OCI-M1 (cell line): ENCODE measurements around the gene GZMM.

Source experiments
- DNase-seq: peaks from one replicate; lab custom pipeline; 2025; lab: John Stamatoyannopoulos, UW

GZMM gene

DNA sequence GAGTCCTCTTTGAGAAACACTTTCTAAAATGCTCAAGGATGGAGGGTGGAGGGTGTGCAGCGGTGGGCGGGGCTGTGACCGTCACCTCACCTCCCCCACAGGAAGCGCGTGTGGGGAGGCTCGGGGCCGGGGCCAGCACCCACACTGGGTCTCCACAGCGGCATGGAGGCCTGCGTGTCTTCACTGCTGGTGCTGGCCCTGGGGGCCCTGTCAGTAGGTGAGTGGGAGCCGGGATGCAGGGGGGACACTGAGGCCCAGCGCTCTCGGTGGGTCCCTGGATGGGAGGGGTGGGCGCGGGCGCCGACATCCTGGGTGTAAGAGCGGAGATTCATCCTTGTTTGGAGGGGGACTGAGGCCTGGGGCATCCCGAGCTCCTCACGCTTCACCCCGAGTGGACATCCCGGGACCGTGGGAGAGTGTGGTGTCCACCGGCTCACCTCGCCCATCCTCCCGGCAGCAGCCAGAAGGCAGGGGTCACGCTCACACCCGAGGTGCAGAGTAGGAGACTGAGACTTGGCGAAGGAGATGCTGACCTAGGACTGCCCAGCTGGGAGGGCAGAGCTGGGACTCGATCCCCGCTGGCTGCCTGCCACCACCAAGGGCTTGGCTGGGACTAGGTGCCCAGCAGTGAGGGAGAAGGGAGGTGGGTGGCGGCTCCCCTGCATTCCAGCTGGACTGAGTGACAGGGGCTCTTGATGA, at the start of gene GZMM:
Gene GZMM (plus strand): TSS at position 144 of the 699 bp plus-strand sequence. CDS start 19 bp downstream, at position 163.
- no peak for DNase-seq

DNA sequence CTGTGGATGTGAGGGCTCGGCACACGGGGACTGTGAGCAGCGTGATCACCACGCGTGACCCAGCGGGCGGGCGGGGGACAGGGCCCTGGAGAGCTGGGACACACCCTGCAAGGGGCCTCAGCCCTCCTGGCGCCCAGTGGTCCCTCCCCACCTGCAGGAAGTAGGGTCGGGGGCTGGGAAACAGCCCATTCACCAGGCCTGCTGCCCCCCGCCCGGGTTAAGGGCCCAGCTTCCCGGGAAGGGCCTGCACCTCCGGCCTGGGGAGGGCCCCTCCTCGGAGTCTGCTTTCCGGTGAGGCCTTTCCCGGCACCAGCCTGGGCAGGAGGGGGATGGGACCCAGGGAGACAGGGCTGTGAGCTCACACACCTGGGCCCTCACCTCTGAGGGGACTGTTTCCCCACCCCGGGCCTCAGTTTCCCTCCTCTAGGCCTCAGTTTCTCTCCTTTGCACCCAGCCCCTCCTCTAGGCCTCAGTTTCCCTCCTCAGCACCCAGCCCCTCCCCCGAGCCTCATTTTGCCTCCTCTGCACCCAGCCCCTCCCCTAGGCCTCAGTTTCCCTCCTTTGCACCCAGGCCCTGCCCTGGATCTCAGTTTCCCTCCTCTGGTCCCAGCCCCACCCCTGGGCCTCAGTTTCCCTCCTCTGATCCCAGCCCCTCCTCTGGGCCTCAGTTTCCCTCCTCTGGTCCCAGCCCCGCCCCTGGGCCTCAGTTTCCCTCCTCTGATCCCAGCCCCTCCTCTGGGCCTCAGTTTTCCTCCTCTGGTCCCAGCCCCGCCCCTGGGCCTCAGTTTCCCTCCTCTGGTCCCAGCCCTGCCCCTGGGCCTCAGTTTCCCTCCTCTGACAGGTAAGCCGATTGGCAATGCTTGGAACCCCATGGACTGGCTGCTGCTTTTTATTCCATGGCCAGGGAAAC, 49.4 kb upstream of the GZMM start:
- no peak for DNase-seq

DNA sequence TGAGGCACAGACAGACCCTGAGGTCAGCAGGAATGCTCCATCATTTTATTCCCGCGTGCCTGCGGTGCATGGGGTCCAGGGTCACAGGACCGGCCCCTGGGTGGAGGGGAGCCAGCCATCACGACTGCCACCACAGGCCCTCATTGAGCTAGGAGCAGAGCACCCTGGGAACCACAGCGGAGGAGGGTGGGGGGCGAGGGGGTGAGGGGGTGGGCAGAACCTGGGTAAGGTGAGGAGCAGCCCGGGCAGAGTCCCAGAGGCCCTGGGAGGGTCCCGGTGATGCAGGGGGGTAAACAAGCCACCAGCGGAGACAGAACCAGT, 48.8 kb upstream of the GZMM start:
- no peak for DNase-seq

DNA sequence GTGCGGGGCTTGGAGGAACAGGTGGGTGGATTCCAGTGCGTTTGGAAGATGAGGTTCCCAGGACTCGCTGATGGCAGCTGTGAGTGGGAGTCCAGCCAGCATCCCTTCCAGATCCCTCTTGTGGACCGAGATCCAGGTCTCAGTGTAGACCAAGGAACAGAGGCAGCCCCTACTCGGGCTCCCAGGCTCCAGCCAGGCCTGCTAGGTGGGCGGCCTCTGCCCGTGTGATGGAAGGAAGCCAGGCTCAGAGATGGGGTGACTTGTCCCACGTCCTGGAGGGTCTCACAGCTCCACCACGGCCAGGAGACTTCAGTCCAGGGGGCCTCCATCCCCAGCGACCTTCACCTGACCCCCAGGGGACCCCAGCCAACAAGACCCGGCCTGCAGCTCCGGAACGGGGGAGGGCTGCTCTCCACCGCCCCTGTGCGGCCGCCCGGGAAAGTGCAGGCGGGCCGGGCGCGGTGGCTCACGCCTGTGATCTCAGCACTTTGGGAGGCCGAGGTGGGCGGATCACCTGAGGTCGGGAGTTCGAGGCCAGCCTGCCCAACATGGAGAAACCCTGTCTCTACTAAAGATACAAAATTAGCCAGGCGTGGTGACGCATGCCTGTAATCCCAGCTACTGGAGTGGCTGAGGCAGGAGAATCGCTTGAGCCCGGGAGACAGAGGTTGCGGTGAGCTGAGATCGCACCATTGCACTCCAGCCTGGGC, 48.3 kb upstream of the GZMM start:
- peak; percentile 33 for DNase-seq

DNA sequence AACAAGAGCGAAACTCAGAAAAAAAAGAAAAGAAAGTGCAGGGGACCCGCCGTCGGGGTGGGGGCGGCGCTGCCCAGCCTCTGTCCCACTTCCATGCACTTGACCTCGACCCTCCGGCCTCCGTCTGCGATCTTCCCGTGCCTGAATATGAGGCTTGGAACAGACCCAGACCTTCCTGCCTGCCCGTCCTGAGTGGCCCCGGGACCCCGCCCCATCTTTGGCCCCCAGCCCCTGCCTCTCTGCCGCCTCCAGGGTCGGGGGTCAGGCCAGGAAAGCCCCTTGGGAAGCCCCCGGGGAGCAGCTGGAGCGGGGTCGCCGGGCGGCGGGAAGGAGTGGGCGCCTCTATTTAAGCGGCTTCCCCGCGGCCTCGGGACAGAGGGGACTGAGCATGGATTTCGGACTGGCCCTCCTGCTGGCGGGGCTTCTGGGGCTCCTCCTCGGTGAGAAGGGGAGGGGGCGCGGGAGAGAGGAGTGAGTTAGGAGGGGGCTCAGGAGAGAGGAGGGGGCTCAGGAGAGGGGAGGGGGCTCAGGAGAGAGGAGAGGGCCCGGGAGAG, 47.7 kb upstream of the GZMM start, which contains the start of gene MADCAM1:
Gene MADCAM1 (plus strand): TSS at position 375 of the 554 bp plus-strand sequence. CDS start 14 bp downstream, at position 389.
- DNase-seq: no peak

DNA sequence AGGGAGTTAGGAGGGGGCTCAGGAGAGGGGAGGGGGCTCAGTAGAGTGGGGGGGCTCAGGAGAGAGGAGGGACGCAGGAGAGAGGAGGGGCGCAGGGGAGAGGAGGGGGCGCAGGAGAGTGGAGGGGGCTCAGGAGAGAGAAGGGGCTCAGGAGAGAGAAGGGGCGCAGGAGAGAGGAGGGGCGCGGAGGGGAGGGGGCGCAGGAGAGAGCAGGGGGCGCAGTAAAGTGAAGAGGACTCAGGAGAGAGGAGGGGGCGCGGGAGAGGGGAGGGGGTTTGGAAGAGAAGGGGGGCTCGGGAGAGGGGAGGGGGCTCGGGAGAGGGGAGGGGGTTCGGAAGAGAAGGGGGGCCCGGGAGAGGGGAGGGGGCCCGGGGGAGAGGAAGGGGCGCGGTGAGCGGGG, 46.9 kb upstream of the GZMM start:
- no peak for DNase-seq

DNA sequence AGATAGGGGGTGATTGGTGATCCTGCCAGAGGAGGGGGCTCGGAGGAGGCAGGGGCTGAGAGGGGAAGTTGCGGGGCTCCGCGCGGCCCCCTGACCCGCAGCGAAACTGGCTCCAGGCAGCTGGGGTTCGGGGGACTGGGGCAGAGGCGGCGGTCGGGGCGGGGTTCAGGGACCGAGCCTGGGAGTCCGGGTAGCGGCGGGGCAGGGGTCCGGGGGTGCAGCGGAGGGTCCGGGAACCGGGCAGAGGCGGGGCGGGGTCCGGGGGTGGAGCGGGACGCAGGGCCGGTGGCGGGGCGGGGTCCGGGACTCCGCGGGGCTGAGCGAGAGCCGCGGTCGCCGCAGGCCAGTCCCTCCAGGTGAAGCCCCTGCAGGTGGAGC, 46.4 kb upstream of the GZMM start:
- DNase-seq: no peak

DNA sequence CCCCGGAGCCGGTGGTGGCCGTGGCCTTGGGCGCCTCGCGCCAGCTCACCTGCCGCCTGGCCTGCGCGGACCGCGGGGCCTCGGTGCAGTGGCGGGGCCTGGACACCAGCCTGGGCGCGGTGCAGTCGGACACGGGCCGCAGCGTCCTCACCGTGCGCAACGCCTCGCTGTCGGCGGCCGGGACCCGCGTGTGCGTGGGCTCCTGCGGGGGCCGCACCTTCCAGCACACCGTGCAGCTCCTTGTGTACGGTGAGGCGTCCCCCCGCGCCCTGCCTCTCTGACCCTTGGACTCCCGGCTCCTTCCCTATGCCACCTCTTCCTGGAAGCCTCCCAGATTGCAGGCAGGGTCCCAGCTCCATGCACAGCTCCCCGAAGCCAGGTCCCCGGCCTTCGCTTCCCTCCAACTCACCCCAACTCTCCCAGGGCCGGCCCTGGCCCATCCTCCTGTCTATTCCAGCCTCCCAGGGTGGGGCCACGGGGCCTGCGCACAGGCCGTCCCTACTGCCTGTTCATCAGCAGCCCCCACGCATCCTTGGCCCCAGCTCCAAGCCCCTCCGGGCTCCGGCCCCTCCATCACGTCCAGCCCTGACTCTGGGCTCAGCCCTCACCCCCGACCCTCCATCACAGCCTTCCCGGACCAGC, 45.9 kb upstream of the GZMM start:
- DNase-seq: no peak

DNA sequence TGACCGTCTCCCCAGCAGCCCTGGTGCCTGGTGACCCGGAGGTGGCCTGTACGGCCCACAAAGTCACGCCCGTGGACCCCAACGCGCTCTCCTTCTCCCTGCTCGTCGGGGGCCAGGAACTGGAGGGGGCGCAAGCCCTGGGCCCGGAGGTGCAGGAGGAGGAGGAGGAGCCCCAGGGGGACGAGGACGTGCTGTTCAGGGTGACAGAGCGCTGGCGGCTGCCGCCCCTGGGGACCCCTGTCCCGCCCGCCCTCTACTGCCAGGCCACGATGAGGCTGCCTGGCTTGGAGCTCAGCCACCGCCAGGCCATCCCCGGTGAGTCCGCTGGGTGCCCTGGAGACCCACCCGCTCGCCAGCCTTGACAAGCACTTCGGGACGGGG, 45.4 kb upstream of the GZMM start:
- DNase-seq: no peak

DNA sequence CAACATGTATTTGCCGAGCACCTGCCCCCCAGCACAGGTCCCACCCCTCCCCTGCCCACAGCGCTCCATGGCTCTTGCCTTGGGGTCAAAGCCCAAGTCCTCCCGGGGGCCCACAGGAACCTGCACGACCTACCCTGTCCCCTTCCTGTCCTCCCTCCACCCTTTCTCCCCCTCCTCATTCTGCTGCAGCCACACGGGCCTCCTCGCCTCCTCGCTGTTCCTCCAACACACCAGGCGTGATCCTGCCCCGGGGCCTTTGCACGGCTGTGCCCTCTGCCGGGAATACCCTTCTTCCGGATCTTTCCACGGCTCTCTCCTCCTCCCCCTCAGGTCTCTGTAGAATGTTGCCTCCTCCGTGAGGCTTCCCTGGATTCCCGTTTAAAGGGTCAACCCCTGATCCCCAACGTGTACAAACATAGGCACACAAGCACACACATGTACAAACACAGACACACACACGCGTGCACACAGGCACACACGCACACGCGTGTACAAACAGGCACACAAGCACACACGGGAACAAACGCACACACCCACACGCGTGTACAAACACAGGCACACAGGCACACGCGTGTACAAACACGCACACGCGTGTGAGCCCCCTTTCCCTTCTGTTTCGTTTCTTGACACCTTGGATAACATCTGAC, 44.8 kb upstream of the GZMM start:
- no peak for DNase-seq

DNA sequence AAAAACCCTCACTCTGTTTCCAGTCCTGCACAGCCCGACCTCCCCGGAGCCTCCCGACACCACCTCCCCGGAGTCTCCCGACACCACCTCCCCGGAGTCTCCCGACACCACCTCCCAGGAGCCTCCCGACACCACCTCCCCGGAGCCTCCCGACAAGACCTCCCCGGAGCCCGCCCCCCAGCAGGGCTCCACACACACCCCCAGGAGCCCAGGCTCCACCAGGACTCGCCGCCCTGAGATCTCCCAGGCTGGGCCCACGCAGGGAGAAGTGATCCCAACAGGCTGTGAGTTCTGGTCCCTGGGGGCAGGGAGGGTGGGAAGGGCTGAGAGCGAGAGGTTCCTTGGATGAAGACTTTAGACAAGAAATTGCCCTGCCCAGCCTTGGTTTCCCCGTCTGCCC, 42.2 kb upstream of the GZMM start:
- DNase-seq: no peak

DNA sequence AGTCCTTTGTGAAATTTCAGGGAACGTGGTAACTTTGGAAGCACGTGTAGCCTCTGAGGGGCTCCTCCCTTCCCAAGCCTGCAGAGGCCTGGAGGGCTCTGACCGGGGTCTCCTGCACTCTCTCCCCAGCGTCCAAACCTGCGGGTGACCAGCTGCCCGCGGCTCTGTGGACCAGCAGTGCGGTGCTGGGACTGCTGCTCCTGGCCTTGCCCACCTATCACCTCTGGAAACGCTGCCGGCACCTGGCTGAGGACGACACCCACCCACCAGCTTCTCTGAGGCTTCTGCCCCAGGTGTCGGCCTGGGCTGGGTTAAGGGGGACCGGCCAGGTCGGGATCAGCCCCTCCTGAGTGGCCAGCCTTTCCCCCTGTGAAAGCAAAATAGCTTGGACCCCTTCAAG, 39.2 kb upstream of the GZMM start:
- no peak for DNase-seq

DNA sequence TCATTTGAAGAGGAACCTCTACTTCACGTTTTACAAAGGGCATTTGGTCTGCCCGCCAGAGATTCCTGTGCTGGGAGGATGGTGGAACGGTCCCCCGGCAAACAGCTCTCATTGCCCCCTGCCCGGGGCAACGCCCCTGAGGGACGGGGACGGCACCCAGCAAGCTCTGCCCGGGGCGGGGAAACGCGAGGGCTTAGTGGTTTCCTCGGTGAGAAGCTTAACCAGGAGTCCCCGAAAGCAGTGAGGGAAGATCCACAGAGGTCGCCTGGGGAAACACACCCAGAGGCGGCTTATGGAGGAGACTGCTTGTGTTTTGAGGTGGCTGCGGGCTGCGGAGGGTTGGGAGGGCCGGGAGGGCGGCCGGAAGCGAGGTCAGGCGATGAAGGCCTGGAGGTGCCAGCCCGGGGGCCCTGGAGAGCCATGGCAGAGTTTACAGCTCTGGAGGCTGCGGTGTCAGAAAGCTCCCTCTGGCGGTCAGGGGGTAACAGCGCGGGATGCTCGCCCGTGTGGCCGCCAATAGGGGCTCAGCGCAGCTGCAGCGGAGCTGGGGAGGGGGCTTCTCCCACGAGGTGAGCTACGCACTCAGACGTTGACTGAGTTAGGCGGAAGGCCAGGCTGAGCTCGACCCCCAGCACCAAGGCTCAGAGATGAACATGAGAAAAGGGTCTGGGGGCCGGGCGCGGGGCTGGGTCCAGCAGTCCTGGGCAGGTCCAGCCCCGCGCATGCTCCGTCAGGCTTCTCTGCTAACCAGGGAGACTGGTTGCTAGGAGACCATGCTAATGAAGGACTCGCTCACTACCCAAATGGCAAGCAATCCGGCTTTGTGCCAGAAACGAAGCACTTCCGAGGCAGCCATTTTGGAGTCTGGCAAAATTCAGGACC, 37.2 kb upstream of the GZMM start:
- DNase-seq: peak; percentile 96

DNA sequence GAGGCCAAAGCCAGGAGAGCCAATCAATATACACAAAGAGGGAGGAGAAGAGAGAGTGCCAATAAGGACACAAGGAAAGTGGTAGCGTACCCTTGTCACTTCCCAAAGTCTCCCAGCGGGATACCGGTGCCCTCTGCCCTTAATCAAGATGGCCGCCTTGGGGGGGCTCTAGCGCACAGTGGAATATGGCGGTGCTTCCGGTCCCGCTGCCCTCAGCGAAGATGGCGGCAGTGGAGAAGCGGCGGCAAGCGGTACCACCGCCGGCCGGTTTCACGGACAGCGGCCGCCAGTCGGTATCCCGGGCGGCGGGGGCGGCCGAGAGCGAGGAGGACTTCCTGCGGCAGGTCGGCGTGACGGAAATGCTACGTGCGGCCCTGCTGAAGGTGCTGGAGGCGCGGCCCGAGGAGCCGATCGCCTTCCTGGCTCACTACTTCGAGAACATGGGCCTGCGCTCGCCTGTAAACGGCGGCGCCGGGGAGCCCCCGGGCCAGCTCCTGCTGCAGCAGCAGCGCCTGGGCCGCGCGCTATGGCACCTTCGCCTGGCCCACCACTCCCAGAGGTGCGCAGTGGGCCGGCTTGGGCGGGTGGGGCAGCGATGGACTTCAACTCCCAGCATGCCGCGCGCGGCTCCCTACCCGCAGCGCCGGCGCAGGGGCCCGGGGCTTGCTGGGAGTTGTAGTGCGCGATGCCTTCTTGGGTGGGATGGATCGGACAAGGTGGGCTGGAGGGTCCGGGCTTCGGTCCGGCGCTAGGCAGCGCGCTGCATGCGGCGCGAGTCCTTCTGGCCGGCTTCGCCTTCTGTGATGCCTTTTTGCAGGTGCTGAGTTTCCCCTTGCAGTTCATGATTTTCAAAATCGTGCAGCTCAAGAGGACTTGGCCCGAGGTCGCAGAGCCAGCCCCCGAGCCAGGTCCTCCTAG, 36.3 kb upstream of the GZMM start, which contains the start of gene TPGS1:
Gene TPGS1 (plus strand): TSS at position 212 of the 918 bp plus-strand sequence. CDS start 10 bp downstream, at position 222.
- DNase-seq: peak; percentile 69

DNA sequence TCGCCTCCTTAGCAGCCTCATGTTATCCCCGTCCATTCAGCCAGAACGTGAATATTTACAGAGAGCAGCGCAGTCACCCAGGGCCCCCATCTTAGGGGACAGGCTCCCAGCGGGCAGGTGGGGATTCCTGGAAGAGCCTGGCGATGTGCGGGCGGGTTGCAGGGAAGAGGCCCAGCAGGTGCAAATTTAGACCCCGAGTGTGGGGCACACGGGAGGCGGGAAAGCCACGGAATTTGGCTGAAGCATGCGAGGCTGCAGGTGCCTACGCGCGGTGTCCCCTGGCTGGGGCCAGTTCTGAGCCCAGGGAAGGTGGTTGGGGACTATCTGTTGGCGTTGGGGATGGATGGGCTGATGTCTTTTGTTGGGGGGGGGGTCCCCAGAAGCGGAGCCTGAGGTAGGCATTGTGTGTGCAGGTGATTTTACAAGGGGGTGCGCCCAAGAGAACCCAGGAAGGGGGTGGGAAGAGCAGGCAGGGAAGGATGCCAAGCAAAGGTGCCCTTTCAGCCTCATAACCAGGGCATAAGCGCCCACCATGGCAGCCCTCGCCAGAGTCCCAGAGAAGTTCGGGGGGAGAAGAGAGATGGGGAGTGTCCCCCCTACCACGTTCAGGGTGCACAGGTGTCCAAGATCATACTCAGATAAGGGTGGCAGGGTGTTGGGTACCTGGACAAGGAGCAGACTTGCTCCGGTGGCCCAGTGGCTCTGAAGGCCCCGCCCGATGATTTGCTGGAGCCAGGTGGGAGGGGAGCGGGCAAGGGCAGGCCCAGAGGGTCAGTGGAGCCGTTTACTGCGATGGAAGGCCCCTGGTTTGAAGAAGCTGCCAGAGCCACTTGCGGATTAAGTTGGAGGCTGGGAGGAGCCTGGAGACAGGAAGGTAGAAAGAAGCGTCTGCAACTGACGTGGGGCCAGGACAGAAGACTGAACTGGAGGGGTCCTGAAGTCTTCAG, 35.4 kb upstream of the GZMM start:
- DNase-seq: no peak

DNA sequence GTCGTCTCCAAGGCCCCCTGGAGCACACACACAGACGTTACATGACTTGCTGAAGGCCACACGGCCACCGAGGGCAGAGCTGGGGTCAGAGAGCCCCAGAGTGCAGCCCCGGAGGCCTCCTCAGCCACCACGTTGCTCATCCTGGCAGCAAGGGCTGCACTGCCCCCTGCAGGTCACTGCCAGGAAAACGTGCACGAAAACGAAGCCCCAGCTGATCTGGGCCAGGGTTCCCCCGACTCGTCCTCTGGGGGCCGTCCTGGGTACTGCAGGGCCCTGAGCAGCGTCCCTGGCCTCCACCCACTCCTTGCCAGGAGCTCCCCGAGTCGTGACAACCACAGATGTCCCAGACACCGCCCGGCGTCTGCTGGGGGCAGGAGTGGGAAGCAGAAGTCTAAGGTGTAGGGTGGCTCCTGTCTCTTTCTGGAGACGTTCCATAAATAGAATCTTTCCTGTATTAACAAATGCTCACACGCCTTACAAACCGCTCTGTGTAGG, 33.2 kb upstream of the GZMM start:
- peak; percentile 86 for DNase-seq

DNA sequence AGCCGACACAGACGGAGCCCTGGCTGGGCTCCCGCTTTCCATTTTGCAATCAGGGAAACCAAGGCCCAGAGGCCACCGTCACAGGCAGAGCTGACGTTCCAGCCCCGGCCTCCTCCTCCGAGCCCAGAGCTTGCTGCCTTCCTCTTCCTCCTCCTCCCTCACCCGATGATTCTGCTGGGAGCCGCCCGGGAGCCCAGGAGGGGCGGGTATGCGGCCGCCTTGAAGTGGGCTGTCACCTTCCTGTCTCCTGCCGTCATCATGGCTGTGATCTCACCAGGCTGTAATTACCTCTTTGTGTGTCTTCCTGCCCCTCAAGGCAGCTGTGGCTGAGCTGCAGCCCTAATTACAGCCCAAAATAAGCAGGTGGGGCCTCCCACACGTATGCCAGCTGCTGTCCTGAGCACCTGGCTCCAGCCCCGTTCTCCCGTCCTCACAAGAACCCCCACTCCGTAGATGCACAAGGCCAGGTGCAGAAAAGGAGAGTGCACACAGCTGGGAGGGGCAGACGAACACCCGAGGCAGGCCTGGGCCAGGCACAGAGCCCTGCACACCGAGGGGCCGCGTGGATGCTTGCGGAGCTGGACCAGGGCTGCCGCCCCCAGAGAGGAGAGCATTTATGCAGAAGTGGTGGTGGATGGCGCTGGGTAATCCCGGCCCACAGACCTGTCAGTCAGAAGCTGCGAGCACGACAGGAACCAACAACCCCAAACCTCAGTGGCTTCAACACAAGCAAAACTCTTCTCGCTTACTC, 32.6 kb upstream of the GZMM start:
- no peak for DNase-seq
